IMR-90 (cell line): Measurements from ENCODE around the gene FGD5. TPM values are rescaled to one million over a fixed set of nuclear protein-coding genes. Genes with fewer than 3 reads are reported as not detected.

ENCODE experiments used
- ATAC-seq: fragments of 200-7000 bp; cut with Tn5 transposase; 2 replicates; pipeline ENCODE4 v1.9.1; 2020; ENCODE audit warnings: low read depth, mild to moderate bottlenecking, moderate library complexity
- BruUV-seq: library from RNA; stranded (reverse); fragments of 400-500 nt; replicated peaks from 2 replicates; lab custom pipeline; 2021; lab: Mats Ljungman, UMichigan
- CTCF ChIA-PET: fragments of 300-600 bp; formaldehyde crosslinking; extraction: SDS; loops from one replicate; lab custom pipeline; 2021; ENCODE audit warnings: antibody characterized with exemption; lab: Yijun Ruan, JAX
- POLR2A ChIA-PET: fragments of 300-600 bp; sonication (Branson Sonifier 250); formaldehyde crosslinking; loops from one replicate; lab custom pipeline; 2022; ENCODE audit warnings: antibody characterized with exemption; ENCODE audit not compliant: unreplicated experiment; lab: Charles Lee
- DNase-seq: peaks from one replicate; pipeline ENCODE4 v3.0.0; 2013
- H2AFZ ChIP-seq: replicated peaks from 2 replicates; pipeline ENCODE3; 2013; ENCODE audit warnings: low read length, mild to moderate bottlenecking; ENCODE audit not compliant: poor library complexity
- H2AK5ac ChIP-seq: 2 replicates; pipeline ENCODE4 v1.6.1; 2013; ENCODE audit warnings: low read depth, low read length, inconsistent platforms
- H2AK9ac ChIP-seq: replicated peaks from 2 replicates; pipeline ENCODE3; 2013; ENCODE audit warnings: mild to moderate bottlenecking, low read depth, low read length, moderate library complexity; ENCODE audit not compliant: poor library complexity
- H2BK120ac ChIP-seq: 2 replicates; pipeline ENCODE4 v1.6.1; 2013; ENCODE audit warnings: low read depth, low read length, inconsistent platforms
- H2BK15ac ChIP-seq: 3 replicates; pipeline ENCODE4 v1.6.1; 2013; ENCODE audit warnings: low read depth, low read length, inconsistent platforms
- H2BK20ac ChIP-seq: 2 replicates; pipeline ENCODE4 v1.6.1; 2013; ENCODE audit warnings: low read depth, mild to moderate bottlenecking, inconsistent platforms, low read length, moderate library complexity
- H2BK5ac ChIP-seq: 2 replicates; pipeline ENCODE4 v1.6.1; 2013; ENCODE audit warnings: mild to moderate bottlenecking, low read depth, low read length, inconsistent platforms; ENCODE audit not compliant: poor library complexity, severe bottlenecking
- H3K14ac ChIP-seq: replicated peaks from 2 replicates; pipeline ENCODE4 v1.6.1; 2013; ENCODE audit warnings: low read depth, low read length, inconsistent platforms
- H3K18ac ChIP-seq: 2 replicates; pipeline ENCODE4 v1.6.1; 2013; ENCODE audit warnings: low read depth, low read length, control low read depth
- H3K23ac ChIP-seq: 2 replicates; pipeline ENCODE4 v1.6.1; 2013; ENCODE audit warnings: low read depth, low read length, inconsistent platforms
- H3K27ac ChIP-seq: 2 replicates; pipeline ENCODE4 v1.5.1; 2013; ENCODE audit warnings: mild to moderate bottlenecking, control low read depth, low read length; ENCODE audit not compliant: insufficient read depth
- H3K27me3 ChIP-seq: 2 replicates; pipeline ENCODE4 v1.6.1; 2013; ENCODE audit warnings: low read length; ENCODE audit not compliant: control insufficient read depth, insufficient read depth
- H3K36me3 ChIP-seq: 2 replicates; pipeline ENCODE4 v1.6.1; 2013; ENCODE audit warnings: low read length, mixed read lengths; ENCODE audit not compliant: control insufficient read depth, insufficient read depth
- H3K4ac ChIP-seq: 2 replicates; pipeline ENCODE4 v1.6.1; 2013; ENCODE audit warnings: low read depth, low read length, inconsistent platforms
- H3K4me1 ChIP-seq: 2 replicates; pipeline ENCODE4 v1.6.1; 2013; ENCODE audit warnings: low read length, mixed read lengths; ENCODE audit not compliant: control insufficient read depth, insufficient read depth
- H3K4me2 ChIP-seq: 2 replicates; pipeline ENCODE4 v1.6.1; 2013; ENCODE audit warnings: low read depth, mild to moderate bottlenecking, control low read depth, low read length, moderate library complexity
- H3K4me3 ChIP-seq: 2 replicates; pipeline ENCODE4 v1.5.1; 2013; ENCODE audit warnings: low read depth, mild to moderate bottlenecking, control low read depth, low read length, moderate library complexity; ENCODE audit not compliant: insufficient read depth
- H3K56ac ChIP-seq: 2 replicates; pipeline ENCODE4 v1.6.1; 2013; ENCODE audit warnings: low read length, inconsistent platforms; ENCODE audit not compliant: insufficient read depth; ENCODE audit errors: extremely low read depth
- H3K79me1 ChIP-seq, 2 experiments: 2 replicates each; pipeline ENCODE4 v1.6.1; 2013; ENCODE audit warnings: low read length in 2 of 2, inconsistent platforms in 1 of 2, low read depth in 1 of 2
- H3K9ac ChIP-seq: 2 replicates; pipeline ENCODE4 v1.6.1; 2013; ENCODE audit warnings: low read depth, low read length, control low read depth
- H3K9me1 ChIP-seq: 2 replicates; pipeline ENCODE4 v1.6.1; 2013; ENCODE audit warnings: low read length, inconsistent platforms; ENCODE audit not compliant: insufficient read depth
- H3K9me3 ChIP-seq: 2 replicates; pipeline ENCODE4 v1.6.1; 2013; ENCODE audit warnings: low read length; ENCODE audit not compliant: control insufficient read depth, insufficient read depth
- H4K20me1 ChIP-seq: 2 replicates; pipeline ENCODE4 v1.6.1; 2013; ENCODE audit warnings: low read length, inconsistent platforms; ENCODE audit not compliant: insufficient read depth
- H4K5ac ChIP-seq: 2 replicates; pipeline ENCODE4 v1.6.1; 2013; ENCODE audit warnings: mild to moderate bottlenecking, low read depth, low read length, control low read depth
- H4K8ac ChIP-seq, 2 experiments: 2 replicates each; pipeline ENCODE4 v1.6.1; 2013; ENCODE audit warnings: low read depth in 2 of 2, low read length in 2 of 2, control low read depth in 1 of 2, inconsistent platforms in 1 of 2
- H4K91ac ChIP-seq: 2 replicates; pipeline ENCODE4 v1.6.1; 2013; ENCODE audit warnings: low read depth, low read length, inconsistent platforms; ENCODE audit not compliant: insufficient read depth
- BHLHE40 ChIP-seq: fragments of 150-350 bp; IDR thresholded peaks from 2 replicates; pipeline ENCODE4 v1.6.1; 2016; ENCODE audit warnings: mild to moderate bottlenecking, low read depth, low read length
- CHD1 ChIP-seq: IDR thresholded peaks from 2 replicates; pipeline ENCODE4 v1.6.1; 2012; ENCODE audit warnings: low read depth, low read length, improper control_type of control experiment
- CTCF ChIP-seq: conservative IDR thresholded peaks from 2 replicates; pipeline ENCODE4 v1.5.1; 2012; ENCODE audit warnings: mild to moderate bottlenecking, low read depth, low read length, improper control_type of control experiment
- ELK1 ChIP-seq: fragments of 150-350 bp; IDR thresholded peaks from 2 replicates; pipeline ENCODE4 v1.6.1; 2016; ENCODE audit warnings: low read depth, mild to moderate bottlenecking, low read length, moderate library complexity, borderline replicate concordance
- MAFK ChIP-seq: IDR thresholded peaks from 2 replicates; pipeline ENCODE4 v1.6.1; 2012; ENCODE audit warnings: low read depth, low read length, improper control_type of control experiment
- MAZ ChIP-seq: IDR thresholded peaks from 2 replicates; pipeline ENCODE4 v1.6.1; 2012; ENCODE audit warnings: low read depth, mild to moderate bottlenecking, low read length, improper control_type of control experiment, moderate library complexity, borderline replicate concordance
- NFE2L2 ChIP-seq: fragments of 150-350 bp; IDR thresholded peaks from 2 replicates; pipeline ENCODE4 v1.6.1; 2016; ENCODE audit warnings: low read depth, mild to moderate bottlenecking, low read length
- POLR2A ChIP-seq: IDR thresholded peaks from 2 replicates; pipeline ENCODE4 v1.6.1; 2012; ENCODE audit warnings: mild to moderate bottlenecking, low read depth, low read length
- RAD21 ChIP-seq: IDR thresholded peaks from 2 replicates; pipeline ENCODE4 v1.6.1; 2012; ENCODE audit warnings: low read length, improper control_type of control experiment
- USF2 ChIP-seq: fragments of 150-350 bp; IDR thresholded peaks from 2 replicates; pipeline ENCODE4 v1.6.1; 2017; ENCODE audit warnings: mild to moderate bottlenecking, antibody characterized with exemption, low read length, low read depth
- WGBS, 2 experiments: methylation state at CpG; one replicate each; pipeline versions ENCODE4 v1.1.5 to v1.1.7; 2013; ENCODE audit warnings: missing lambda C conversion rate in 2 of 2; ENCODE audit not compliant: insufficient read length in 1 of 2; ENCODE audit errors: extremely low coverage in 2 of 2; 5-methylcytosine and 5-hydroxymethylcytosine counted together
- dilution Hi-C: fragments of 300-500 bp; cut with HindIII; formaldehyde crosslinking; loops from one replicate; pipeline ENCODE4 v1.14.3; 2018; ENCODE audit warnings: low sequenced_read_pairs; ENCODE audit not compliant: unreplicated experiment
- in situ Hi-C: fragments of 300-500 bp; cut with MboI; formaldehyde crosslinking; loops from 3 replicates; pipeline ENCODE4 v1.14.3; 2019; ENCODE audit warnings: low sequenced_read_pairs, inconsistent platforms, mixed read lengths
- intact Hi-C: fragments of 100-400 bp; cut with micrococcal nuclease; formaldehyde crosslinking; loops from 2 replicates; pipeline ENCODE4 v1.10.0; 2022
- polyA plus RNA-seq, 3 experiments: library from polyadenylated mRNA; depleted of rRNA; stranded (reverse); fragments of >200 nt; gene quantifications; 2 replicates each; pipeline ENCODE4 v1.2.3, GENCODE V29; 2012; ENCODE audit warnings: low replicate concordance in 1 of 3
- total RNA-seq: library from RNA; depleted of rRNA; stranded (reverse); fragments of >200 nt; gene quantifications from 2 replicates; pipeline ENCODE4 v1.2.3, GENCODE V29; 2012

FGD5 gene
- total and polyA plus RNA-seq, 2 of the 4 experiments (the other 2 are of a cell fraction) = not detected

GRCh38 chr3:14846226-14846880, 27.6 kb downstream of the FGD5 start:
- Histone ChIP-seq H3K9me1 (no peaks in the 10 kb centered on the region), H3K9ac (no peak overlapping the region), H4K5ac (no peak overlapping the region), H2BK5ac (no peak overlapping the region), H4K8ac (no peak overlapping the region), H3K9me3 (no peaks in the 10 kb centered on the region), H3K4me2 (no peak overlapping the region), H2AK5ac (no peak overlapping the region), H4K91ac (no peak overlapping the region), H3K4ac (no peak overlapping the region), H2BK120ac (no peak overlapping the region), H4K20me1 (no peaks in the 10 kb centered on the region), H3K56ac (no peak overlapping the region), H3K79me1 (no peaks in the 10 kb centered on the region), H3K27ac (no peak overlapping the region), H3K14ac (no peak overlapping the region), H3K23ac (no peak overlapping the region), H2BK20ac (no peak overlapping the region), H2AK9ac (no peak overlapping the region), H2AFZ (no peak overlapping the region), H3K27me3 (peaks cover 33% of the 10 kb centered on the region), H2BK15ac (no peak overlapping the region), H3K36me3 (no peaks in the 10 kb centered on the region), H3K18ac (no peak overlapping the region), H3K4me3 (no peak overlapping the region), H3K4me1 (no peaks in the 10 kb centered on the region)
- TF ChIP-seq CTCF (no peak), CHD1 (no peak), BHLHE40 (no peak), NFE2L2 (no peak), MAZ (no peak), RAD21 (no peak), ELK1 (no peak), USF2 (no peak), MAFK (no peak), POLR2A (no peak)
- POLR2A ChIA-PET = no interaction called here
- no peak for ATAC-seq
- no CpG with 5 or more reads among the region's 7 CpGs for WGBS, 2 experiments
- in situ Hi-C loops = no loop called here
- no peak for DNase-seq
- no TSS peak for BruUV-seq
- dilution Hi-C loops = no loop called here
- intact Hi-C loops = no loop called here
- CTCF ChIA-PET = no interaction called here
